ENCODE measurements around the gene URB1.

The URB1 gene

GRCh38 chr21:32315511-32316281 is 77.1 kb downstream of the URB1 start:
- no peak for TF ChIP-seq CTCF (IDR thresholded peaks at IDR 0.05)

- TF ChIP-seq CTCF (IDR thresholded peaks at IDR 0.05): no peak
Measured at GRCh38 chr21:32314806-32315205, 78.0 kb downstream of the URB1 start.

- TF ChIP-seq CTCF (IDR thresholded peaks at IDR 0.05): no peak
Measured at GRCh38 chr21:32312976-32313375, 79.8 kb downstream of the URB1 start.

DNA sequence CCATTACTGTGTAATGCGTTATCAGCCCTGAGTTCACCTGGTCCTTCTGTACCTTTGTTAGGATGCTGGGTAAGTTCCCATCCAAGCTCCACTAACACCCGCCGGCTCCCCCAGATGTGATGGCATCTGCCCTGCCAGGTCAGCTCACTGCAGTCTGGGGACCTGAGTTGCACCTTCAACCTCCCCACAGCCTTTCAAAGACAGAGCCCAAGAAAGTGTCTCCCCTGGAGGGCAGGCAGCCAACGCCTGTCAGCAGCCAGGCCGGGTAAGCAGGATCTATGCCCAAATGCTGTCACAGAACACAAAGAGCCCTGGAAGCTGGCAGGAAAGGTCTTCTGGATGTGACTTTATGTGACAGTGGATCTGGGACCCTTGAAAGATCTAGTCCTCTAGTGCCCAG is 80.5 kb downstream of the URB1 start:
- TF ChIP-seq CTCF (IDR thresholded peaks at IDR 0.05): no peak

DNA sequence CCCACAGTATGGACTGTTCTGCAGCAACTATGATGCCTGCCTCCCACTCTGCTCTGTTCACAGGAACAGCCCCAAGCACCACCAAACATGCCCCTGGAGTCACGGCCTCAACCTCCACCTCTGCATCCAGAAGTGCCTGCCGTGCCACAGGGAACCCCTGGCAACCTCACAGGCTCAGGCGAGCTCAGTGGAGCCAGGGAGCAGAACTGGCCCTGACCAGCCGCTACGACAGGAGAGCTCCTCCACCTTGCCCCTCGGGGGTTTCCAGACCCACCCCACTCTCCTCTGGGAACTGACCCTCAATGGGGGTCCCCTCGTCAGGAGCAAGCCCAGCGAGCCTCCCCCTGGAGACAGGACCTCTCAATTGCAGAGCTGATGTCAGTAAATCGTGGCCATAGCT is 81.2 kb downstream of the URB1 start:
- TF ChIP-seq CTCF (IDR thresholded peaks at IDR 0.05): no peak

- no peak for TF ChIP-seq CTCF (IDR thresholded peaks at IDR 0.05)
Measured at GRCh38 chr21:32309906-32310460, 82.8 kb downstream of the URB1 start.

- TF ChIP-seq CTCF (IDR thresholded peaks at IDR 0.05): no peak
Measured at GRCh38 chr21:32308696-32309095, 84.1 kb downstream of the URB1 start.
